Left ventricle myocardium inferior (tissue), 1 donor: ENCODE data around the gene ZCCHC8. TPM values are rescaled to one million over a fixed set of nuclear protein-coding genes. Genes with fewer than 3 reads are reported as not detected.

Experiments
- DNase-seq: peaks from one replicate; pipeline ENCODE4 v3.0.0-alpha.2; 2020
- H3K27ac ChIP-seq: fragments of 200-600 bp; replicated peaks from 2 replicates; pipeline ENCODE4 v1.8.0; 2021
- H3K27me3 ChIP-seq: fragments of 200-600 bp; 2 replicates; pipeline ENCODE4 v1.8.0; 2021; ENCODE audit warnings: low read depth
- H3K36me3 ChIP-seq: fragments of 200-600 bp; 2 replicates; pipeline ENCODE4 v1.8.0; 2021
- H3K4me1 ChIP-seq: fragments of 200-600 bp; 2 replicates; pipeline ENCODE4 v1.8.0; 2021
- H3K4me3 ChIP-seq: fragments of 200-600 bp; 2 replicates; pipeline ENCODE4 v1.8.0; 2021; ENCODE audit warnings: mild to moderate bottlenecking, moderate library complexity
- H3K9me3 ChIP-seq: fragments of 200-600 bp; replicated peaks from 2 replicates; pipeline ENCODE4 v1.8.0; 2021
- intact Hi-C: fragments of 100-400 bp; cut with micrococcal nuclease; formaldehyde crosslinking; loops from one replicate; pipeline ENCODE4 v1.11.0; 2022
- total RNA-seq: library from RNA; stranded (reverse); fragmentation: NEBNext Ultra II Directional; extraction: Animal tissue kit (Norgen Biotek cat#: 25700); gene quantifications from one replicate; pipeline ENCODE4 v1.2.1, GENCODE V29; 2021
- TF ChIP-seq, protein P1 (sequence below): fragments of 200-600 bp; IDR thresholded peaks from 2 replicates; pipeline ENCODE4 v1.8.0; 2021; ENCODE audit warnings: antibody characterized with exemption, mild to moderate bottlenecking, borderline replicate concordance
- donor health status: DM: no; HTN: yes; CAD: no; lungs with severe emphysema.

Gene ZCCHC8
- total RNA-seq, 1 donor from 2014 or later: 8.4 TPM

DNA sequence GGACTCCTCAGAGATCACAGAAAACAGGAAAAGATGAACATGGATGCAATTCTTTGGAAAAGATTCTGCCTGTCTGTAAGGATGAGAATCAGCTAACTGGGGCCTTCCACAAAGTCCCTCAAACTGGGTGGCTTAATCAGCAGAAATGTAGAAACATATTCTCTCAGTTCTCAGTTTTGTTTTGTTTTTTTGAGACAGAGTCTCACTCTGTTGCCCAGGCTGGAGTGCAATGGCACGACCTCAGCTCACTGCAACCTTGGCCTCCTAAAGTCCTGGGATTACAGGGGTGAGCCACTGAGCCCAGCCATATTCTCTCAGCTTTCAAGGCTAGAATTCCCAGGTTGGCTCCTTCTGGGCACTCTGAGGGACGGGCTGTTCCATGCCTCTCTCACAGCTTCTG lies 40.1 kb downstream of the ZCCHC8 start:
- TF ChIP-seq, protein P1, sequence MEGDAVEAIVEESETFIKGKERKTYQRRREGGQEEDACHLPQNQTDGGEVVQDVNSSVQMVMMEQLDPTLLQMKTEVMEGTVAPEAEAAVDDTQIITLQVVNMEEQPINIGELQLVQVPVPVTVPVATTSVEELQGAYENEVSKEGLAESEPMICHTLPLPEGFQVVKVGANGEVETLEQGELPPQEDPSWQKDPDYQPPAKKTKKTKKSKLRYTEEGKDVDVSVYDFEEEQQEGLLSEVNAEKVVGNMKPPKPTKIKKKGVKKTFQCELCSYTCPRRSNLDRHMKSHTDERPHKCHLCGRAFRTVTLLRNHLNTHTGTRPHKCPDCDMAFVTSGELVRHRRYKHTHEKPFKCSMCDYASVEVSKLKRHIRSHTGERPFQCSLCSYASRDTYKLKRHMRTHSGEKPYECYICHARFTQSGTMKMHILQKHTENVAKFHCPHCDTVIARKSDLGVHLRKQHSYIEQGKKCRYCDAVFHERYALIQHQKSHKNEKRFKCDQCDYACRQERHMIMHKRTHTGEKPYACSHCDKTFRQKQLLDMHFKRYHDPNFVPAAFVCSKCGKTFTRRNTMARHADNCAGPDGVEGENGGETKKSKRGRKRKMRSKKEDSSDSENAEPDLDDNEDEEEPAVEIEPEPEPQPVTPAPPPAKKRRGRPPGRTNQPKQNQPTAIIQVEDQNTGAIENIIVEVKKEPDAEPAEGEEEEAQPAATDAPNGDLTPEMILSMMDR: no peak
- intact Hi-C loops: no loop called here
- Histone ChIP-seq H3K27ac (no peak overlapping the region), H3K27me3 (no peaks in the 10 kb centered on the region), H3K4me3 (no peak overlapping the region), H3K9me3 (no peaks in the 10 kb centered on the region), H3K36me3 (no peaks in the 10 kb centered on the region), H3K4me1 (no peaks in the 10 kb centered on the region)
- no peak for DNase-seq

- Histone ChIP-seq H3K36me3 (no peaks in the 10 kb centered on the region), H3K9me3 (no peaks in the 10 kb centered on the region), H3K4me3 (no peak overlapping the region), H3K4me1 (no peaks in the 10 kb centered on the region), H3K27ac (no peak overlapping the region), H3K27me3 (no peaks in the 10 kb centered on the region)
- intact Hi-C loops: no loop called here
- no peak for DNase-seq
- TF ChIP-seq, protein P1: no peak
Observed at GRCh38 chr12:122460061-122460460, 40.7 kb downstream of the ZCCHC8 start.

GRCh38 chr12:122459211-122459610 lies 41.5 kb downstream of the ZCCHC8 start:
- intact Hi-C loops: no loop called here

GRCh38 chr12:122458105-122459035 lies 42.4 kb downstream of the ZCCHC8 start:
- intact Hi-C loops: no loop called here
- no peak for DNase-seq
- Histone ChIP-seq H3K4me3 (no peak overlapping the region), H3K27me3 (no peaks in the 10 kb centered on the region), H3K27ac (no peak overlapping the region), H3K36me3 (no peaks in the 10 kb centered on the region), H3K4me1 (no peaks in the 10 kb centered on the region), H3K9me3 (no peaks in the 10 kb centered on the region)
- TF ChIP-seq, protein P1: no peak

More at GRCh38 chr12:122459211-122459610, 41.5 kb downstream of the ZCCHC8 start:
- DNase-seq: no peak
- TF ChIP-seq, protein P1: no peak
- H3K36me3 ChIP-seq: no peaks in the 10 kb centered on the region
- H3K27ac ChIP-seq: no peak overlapping the region
- no peaks in the 10 kb centered on the region for H3K27me3 ChIP-seq
- H3K4me3 ChIP-seq: no peak overlapping the region
- no peaks in the 10 kb centered on the region for H3K9me3 ChIP-seq
- H3K4me1 ChIP-seq: no peaks in the 10 kb centered on the region

DNA sequence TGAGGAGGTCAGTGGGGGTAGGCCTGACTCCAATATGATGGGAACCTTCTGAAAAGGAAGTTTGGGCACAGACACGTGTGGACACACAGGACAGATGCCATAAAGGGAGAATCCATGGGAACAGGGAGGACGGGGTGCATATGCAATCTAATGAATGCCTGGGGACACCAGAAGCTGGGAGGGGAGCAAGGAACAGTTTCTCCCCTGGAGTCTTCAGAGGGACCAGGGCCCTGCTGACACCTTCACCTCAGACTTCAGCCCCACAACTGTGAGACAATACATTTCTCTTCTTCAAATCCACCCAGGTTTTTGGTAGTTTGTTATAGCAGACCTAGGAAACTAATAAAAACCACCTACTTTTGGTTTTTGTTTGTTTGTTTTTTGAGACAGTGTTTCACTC lies 43.1 kb downstream of the ZCCHC8 start:
- no peak for DNase-seq
- Histone ChIP-seq H3K9me3 (no peaks in the 10 kb centered on the region), H3K36me3 (no peaks in the 10 kb centered on the region), H3K4me3 (no peak overlapping the region), H3K27me3 (no peaks in the 10 kb centered on the region), H3K27ac (no peak overlapping the region), H3K4me1 (no peaks in the 10 kb centered on the region)
- TF ChIP-seq, protein P1: no peak
- intact Hi-C loops: no loop called here
